H1 (cell line): Measurements from ENCODE around the gene UBR3. TPM values are rescaled to one million over a fixed set of nuclear protein-coding genes. Genes with fewer than 3 reads are reported as not detected.

Experiments
- CREB1 ChIP-seq: IDR thresholded peaks from 2 replicates; pipeline ENCODE4 v1.6.1; 2012; ENCODE audit warnings: inconsistent platforms
- JUND ChIP-seq: IDR thresholded peaks from 2 replicates; pipeline ENCODE4 v1.6.1; 2011; ENCODE audit warnings: mild to moderate bottlenecking, improper control_type of control experiment, low read length
- NRF1 ChIP-seq: IDR thresholded peaks from 2 replicates; pipeline ENCODE4 v1.6.1; 2011; ENCODE audit warnings: mild to moderate bottlenecking, low read depth, low read length, improper control_type of control experiment
- RFX5 ChIP-seq: IDR thresholded peaks from 2 replicates; pipeline ENCODE4 v1.6.1; 2011; ENCODE audit warnings: low read depth, low read length, improper control_type of control experiment, borderline replicate concordance
- RNF2 ChIP-seq: fragments of 200-900, 300-1000 bp; sonication (generic); IDR thresholded peaks from 2 replicates; pipeline ENCODE4 v1.7.1; 2016; ENCODE audit warnings: borderline replicate concordance, low read depth, mild to moderate bottlenecking, antibody characterized with exemption, low read length; ENCODE audit not compliant: poor library complexity, severe bottlenecking; ENCODE audit errors: missing control alignments
- SIN3A ChIP-seq, 2 experiments: IDR thresholded peaks in 1 of 2; conservative IDR thresholded peaks in 1 of 2; 2 replicates each; pipeline ENCODE4 v1.6.1; 2011 to 2012; ENCODE audit warnings: low read length in 2 of 2, improper control_type of control experiment in 1 of 2, low read depth in 1 of 2, mild to moderate bottlenecking in 1 of 2
- polyA plus RNA-seq, 7 experiments: library from polyadenylated mRNA; depleted of rRNA in 3 of 7; stranded (reverse) in 5 of 7; unstranded in 2 of 7; fragments of >200 nt in 5 of 7; fragments of 200-250 nt in 2 of 7; gene quantifications; 1 replicate in 5 of 7; 2 replicates in 1 of 7; 4 replicates in 1 of 7; pipeline versions ENCODE4 v1.2.1 to v1.2.3, GENCODE V29; 2011 to 2013; ENCODE audit warnings: missing spikeins in 2 of 7, mixed read lengths in 2 of 7
- total RNA-seq: library from RNA; stranded (reverse); fragmentation: NEBNext Ultra II Directional; extraction: Animal tissue kit (Norgen Biotek cat#: 25700); gene quantifications from 2 replicates; pipeline ENCODE4 v1.2.1, GENCODE V29; 2021

Gene UBR3
- total and polyA plus RNA-seq, 2 of the 8 experiments (the other 6 are each of a cell fraction or from before 2014, with no cell fraction given): 3.7 to 17.7 TPM

GRCh38 chr2:169808221-169808620, 19.0 kb upstream of the UBR3 start (continued):
- TF ChIP-seq JUND: no peak
- TF ChIP-seq RFX5: no peak
- no peak for TF ChIP-seq CREB1
- no peak for TF ChIP-seq RNF2
- no peak for TF ChIP-seq NRF1
- no peak for TF ChIP-seq SIN3A (conservative IDR thresholded peaks at IDR 0.05 in 1 of 2, IDR thresholded peaks at IDR 0.05 in 1 of 2; ENCODE audit: low read depth in 1 of 2, low read length in 2 of 2)
